ENCODE data around the gene MEG3.

Gene MEG3

GRCh38 chr14:100901391-100902183 is 75.7 kb downstream of the MEG3 start:
- DNase-seq: no peak

DNA sequence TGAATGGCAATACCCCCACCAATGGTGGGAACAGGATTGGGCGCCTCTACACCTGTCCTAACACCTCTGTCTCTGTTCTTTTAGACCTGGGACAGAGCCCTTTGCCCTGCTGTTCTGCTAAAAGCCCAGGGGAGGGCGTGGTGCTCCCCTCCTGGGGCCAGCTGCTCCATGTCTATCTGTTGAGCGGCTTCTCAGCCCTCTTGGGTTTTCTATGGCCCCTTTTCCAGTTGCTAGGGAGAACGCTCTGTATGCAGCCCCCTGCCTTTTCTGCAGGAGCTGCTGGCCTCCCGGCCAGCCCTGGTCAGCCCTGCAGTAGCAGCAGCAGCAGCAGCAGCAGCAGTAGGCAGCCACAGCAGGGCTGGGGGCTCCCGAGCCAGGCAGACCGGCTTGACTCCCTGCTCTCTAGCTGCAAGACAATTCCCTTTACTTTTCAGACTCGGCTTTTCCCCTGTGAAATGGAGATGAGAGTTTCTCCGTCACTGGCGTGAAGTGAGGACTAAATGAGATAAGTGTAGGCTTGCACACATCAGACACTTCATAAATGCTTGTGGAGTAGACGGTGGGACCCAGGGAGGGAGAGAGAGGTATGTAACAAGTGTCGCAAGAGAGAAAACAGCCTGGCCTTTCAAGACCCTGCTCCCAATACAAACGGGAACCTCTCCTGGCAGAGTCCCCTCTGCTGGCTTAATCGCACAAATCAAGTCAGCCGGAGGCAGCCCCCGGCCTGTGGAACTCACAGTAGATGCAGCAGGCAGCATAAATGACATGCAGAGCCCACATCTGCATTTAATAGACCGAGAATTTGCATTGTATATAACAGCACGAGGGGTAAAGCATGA is 76.6 kb downstream of the MEG3 start:
- no peak for DNase-seq

DNA sequence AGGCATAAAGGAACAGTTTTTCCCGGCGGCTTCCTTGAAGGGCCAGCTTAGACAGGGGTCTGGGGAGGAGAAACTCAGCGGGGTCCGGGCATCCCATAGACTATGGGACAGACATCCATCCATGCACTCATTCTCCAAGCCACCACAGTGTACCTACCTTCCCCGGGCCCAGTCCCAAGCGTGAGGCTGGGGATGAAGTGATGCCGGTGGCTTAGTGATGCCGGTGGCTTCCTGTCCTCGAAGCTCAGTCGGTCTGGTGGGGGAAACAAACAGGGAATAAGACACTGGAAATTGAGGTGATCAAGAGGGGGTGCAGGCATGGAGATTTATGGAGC is 77.2 kb downstream of the MEG3 start:
- no peak for DNase-seq

DNA sequence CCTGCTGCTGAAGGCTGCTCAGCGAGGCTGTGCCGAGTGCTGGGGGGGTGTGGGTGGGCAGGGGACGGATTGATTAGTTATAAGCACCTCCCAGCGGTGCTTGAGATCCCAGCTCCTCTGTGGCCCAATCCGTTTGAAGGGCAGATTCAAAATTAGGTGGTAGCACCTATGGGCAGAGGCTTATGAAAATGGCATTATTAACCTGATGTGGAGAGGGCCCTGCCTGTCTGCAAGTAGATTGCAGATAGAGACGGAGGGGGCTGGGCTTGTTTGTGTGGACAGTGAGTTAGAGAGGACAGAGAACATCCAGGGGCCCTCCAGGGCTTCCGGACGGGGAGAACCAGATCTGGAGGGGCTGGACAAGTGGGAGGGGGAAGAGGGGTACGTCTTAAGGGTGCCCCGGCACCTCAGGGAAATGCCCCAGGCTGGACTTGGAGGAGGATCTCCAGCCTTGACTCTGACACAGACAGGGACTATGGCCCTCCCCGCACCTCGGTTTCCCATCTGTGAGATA is 77.8 kb downstream of the MEG3 start, which contains the start of gene RTL1:
TSS of gene RTL1 (minus strand) at position 51 of the 514 bp plus-strand sequence. CDS start 18,934 bp downstream, outside the sequence.
- DNase-seq: no peak

- DNase-seq: no peak
These were observed 78.6 kb downstream of the MEG3 start for GRCh38 chr14:100904307-100905087.

- DNase-seq: no peak
These were observed 79.2 kb downstream of the MEG3 start for GRCh38 chr14:100905166-100905565.

DNA sequence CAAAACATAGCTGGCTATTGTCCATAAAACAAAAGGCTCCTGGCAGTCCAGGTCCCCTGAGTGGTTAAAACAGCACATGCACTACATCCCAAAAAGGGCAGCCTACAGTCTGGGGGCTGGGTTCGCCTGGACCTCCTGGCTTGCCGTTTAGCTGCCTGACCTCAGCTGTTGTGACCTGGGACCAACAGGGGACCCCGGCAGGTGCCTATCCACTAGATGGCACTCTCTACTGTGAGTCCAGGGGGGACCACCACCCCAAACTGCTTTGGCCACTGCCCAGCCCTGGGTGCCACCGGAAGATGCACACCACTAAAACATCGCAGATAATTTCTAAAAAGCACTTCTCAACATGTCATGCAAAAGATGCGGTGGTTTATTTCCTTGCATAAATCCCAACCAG is 80.5 kb downstream of the MEG3 start:
- DNase-seq: no peak

- DNase-seq: no peak
These were observed 81.3 kb downstream of the MEG3 start for GRCh38 chr14:100907240-100907639.

DNA sequence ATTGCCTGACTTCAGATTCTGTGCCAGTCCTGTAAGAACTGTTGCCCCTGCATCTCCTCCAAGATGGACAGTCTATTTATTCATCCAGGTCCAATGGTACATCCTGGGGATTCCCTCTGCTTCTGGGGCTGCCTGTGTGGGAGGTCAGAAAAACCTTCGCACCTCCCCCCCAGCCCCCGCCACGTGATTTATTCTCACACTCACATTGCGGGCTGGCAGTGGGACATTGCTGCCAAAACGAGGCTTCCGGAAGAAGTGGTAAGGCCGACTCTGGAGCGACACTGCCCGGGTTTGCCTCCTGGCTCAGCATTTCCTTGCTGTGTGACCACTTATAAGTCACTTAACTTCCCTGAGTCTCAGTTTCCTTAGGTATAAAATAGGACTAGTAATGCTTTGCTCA is 83.5 kb downstream of the MEG3 start:
- DNase-seq: no peak

Data from DMS 273 treated with DMSO at 0.1 percent for 48 hours (cell line).